Activated CD8-positive, alpha-beta T cell treated with anti-CD3 and anti-CD28 coated beads, Interleukin-2, amount 10 ng/mL, durations not matched to agents 7 days and 5 days (primary cell): ENCODE data around the gene HOXC10. TPM values are rescaled to one million over a fixed set of nuclear protein-coding genes. Genes with fewer than 3 reads are reported as not detected.
A peak's percentile ranks its signal among the peaks of the same experiment; 100 is the strongest.

Experiments used
- ATAC-seq: fragments of 150-1000 bp; cut with Tn5 transposase; one replicate; pipeline ENCODE4 v1.10.0; 2021; ENCODE audit warnings: moderate library complexity
- CTCF ChIA-PET: fragments of 350-600 bp; sonication (Branson Sonifier 250); formaldehyde crosslinking; loops from one replicate; lab custom pipeline; 2021; ENCODE audit warnings: antibody characterized with exemption; lab: Charles Lee
- POLR2A ChIA-PET: fragments of 350-600 bp; sonication (Branson Sonifier 250); formaldehyde crosslinking; loops from one replicate; lab custom pipeline; 2021; ENCODE audit warnings: antibody characterized with exemption; lab: Charles Lee
- DNase-seq: peaks from one replicate; pipeline ENCODE4 v3.0.0-alpha.2; 2020
- H3K27ac Mint-ChIP-seq: one replicate; pipeline ENCODE4 v1.8.0; 2021; ENCODE audit warnings: mild to moderate bottlenecking, mixed read lengths
- H3K27me3 Mint-ChIP-seq: one replicate; pipeline ENCODE4 v1.8.0; 2021; ENCODE audit warnings: low read depth, mixed read lengths
- H3K36me3 Mint-ChIP-seq: one replicate; pipeline ENCODE4 v1.8.0; 2021; ENCODE audit warnings: low read depth, mixed read lengths
- H3K4me1 Mint-ChIP-seq: one replicate; pipeline ENCODE4 v1.8.0; 2021; ENCODE audit warnings: low read depth, mixed read lengths
- H3K4me3 Mint-ChIP-seq: one replicate; pipeline ENCODE4 v1.8.0; 2021; ENCODE audit warnings: mild to moderate bottlenecking, mixed read lengths
- H3K9me3 Mint-ChIP-seq: one replicate; pipeline ENCODE4 v1.8.0; 2022; ENCODE audit warnings: mixed read lengths; ENCODE audit not compliant: insufficient read depth
- total RNA-seq, 2 experiments: library from RNA; stranded (reverse); gene quantifications; one replicate each; pipeline ENCODE4 v1.2.3, GENCODE V29; 2021

Gene HOXC10
- total RNA-seq, 2 experiments from 2014 or later, result not detected

- Mint-ChIP-seq H3K4me3 (no peak overlapping the region), H3K27me3 (peaks cover 82% of the 10 kb centered on the region), H3K9me3 (no peaks in the 10 kb centered on the region), H3K4me1 (no peaks in the 10 kb centered on the region), H3K36me3 (peaks cover 5% of the 10 kb centered on the region), H3K27ac (no peak overlapping the region)
- ChIA-PET POLR2A (no interaction called here), CTCF (interaction anchor here (1.0 to 1.2 kb wide), 2 partner anchors 42 to 196 kb away, joined by 3 read pairs; partner anchors contain the start of gene HOXC10)
- no peak for ATAC-seq
- DNase-seq, result no peak
These were observed 42.4 kb upstream of the HOXC10 start for GRCh38 chr12:53942467-53942997.

DNA sequence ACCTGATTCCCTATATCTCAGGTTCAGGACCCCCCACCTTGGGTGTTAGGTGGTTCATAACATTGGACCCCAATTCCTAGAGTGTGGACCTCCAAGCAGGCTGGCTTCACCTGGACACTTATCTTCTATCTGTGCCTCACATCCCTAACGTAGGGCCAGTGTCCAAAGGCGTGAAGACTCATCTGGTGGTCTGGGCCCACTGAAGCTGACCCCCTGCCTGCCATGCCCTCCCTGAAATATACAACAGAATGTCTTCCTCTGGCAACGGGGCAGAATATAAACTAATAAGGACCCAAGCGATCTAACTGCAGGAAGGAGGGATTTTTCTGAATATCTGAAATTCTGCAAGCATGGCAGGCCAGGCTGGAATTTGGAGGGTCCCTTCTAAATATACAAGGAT lies 40.7 kb upstream of the HOXC10 start:
- Mint-ChIP-seq H3K4me3 (no peak overlapping the region), H3K27me3 (peaks cover 83% of the 10 kb centered on the region), H3K9me3 (no peaks in the 10 kb centered on the region), H3K36me3 (peaks cover 4% of the 10 kb centered on the region), H3K27ac (no peak overlapping the region), H3K4me1 (no peaks in the 10 kb centered on the region)
- no peak for ATAC-seq
- ChIA-PET CTCF (no interaction called here), POLR2A (no interaction called here)
- DNase-seq, result no peak

GRCh38 chr12:53944907-53945847 lies 39.8 kb upstream of the HOXC10 start:
- Mint-ChIP-seq H3K4me1 (no peaks in the 10 kb centered on the region), H3K36me3 (peaks cover 2% of the 10 kb centered on the region), H3K4me3 (no peak overlapping the region), H3K27ac (no peak overlapping the region), H3K9me3 (no peaks in the 10 kb centered on the region), H3K27me3 (peaks cover 83% of the 10 kb centered on the region)
- no peak for DNase-seq
- POLR2A ChIA-PET, result no interaction called here
- no peak for ATAC-seq
- CTCF ChIA-PET, result interaction anchor here (1.4 kb wide), 2 partner anchors 13 to 40 kb away, joined by 3 read pairs; partner anchors contain the start of gene HOXC10

GRCh38 chr12:53947743-53948142 lies 37.2 kb upstream of the HOXC10 start:
- DNase-seq (no peak), ATAC-seq (no peak)
- Mint-ChIP-seq H3K27me3 (peaks cover 93% of the 10 kb centered on the region), H3K36me3 (peaks cover 2% of the 10 kb centered on the region), H3K4me1 (no peaks in the 10 kb centered on the region), H3K27ac (no peak overlapping the region), H3K4me3 (no peak overlapping the region), H3K9me3 (no peaks in the 10 kb centered on the region)
- ChIA-PET CTCF (no interaction called here), POLR2A (no interaction called here)

- peaks cover 94% of the 10 kb centered on the region for H3K27me3 Mint-ChIP-seq
These were observed 36.0 kb upstream of the HOXC10 start for GRCh38 chr12:53948650-53949593.

DNA sequence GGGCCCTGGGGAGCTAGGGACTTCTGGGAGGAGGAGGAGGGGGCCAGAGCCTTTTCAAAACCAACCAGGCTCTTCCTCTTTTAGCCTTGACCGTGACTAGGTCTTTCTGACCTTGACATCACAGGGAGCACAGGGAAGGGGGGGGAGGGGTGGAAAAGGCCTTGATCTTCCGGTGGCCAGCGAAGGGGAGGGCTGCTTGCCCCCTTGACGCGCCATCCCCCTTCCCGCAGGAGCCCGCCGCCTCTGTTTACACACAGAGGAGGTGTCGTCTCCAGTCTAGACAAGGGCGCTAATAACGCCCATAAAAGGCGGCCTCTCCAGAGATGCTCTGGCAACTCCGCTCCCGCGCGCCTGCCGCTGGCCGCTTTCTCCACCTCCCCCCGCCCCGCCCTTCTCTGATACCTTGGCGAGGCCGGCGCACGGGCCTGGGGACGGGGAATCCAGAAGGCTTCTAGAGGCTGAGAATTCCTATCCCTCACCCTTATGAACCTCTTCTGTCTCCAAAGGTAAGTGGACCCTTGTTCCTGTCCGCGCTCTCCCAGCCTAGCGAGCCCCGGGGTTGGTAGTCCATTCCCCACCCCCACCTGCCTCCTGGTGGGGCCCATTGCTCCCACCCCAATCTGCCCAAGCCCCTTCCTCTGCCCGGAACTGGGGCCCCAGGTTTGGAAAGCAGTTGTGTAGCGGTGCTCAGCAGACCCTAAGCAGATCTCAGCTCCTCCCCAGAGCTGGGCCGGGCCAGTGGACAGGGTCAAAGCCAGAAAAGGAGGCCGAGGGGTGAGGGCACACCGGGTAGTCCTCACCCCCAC lies 35.1 kb upstream of the HOXC10 start:
- H3K36me3 Mint-ChIP-seq, result peaks cover 7% of the 10 kb centered on the region
- POLR2A ChIA-PET, result no interaction called here
- no peak overlapping the region for H3K27ac Mint-ChIP-seq
- no peaks in the 10 kb centered on the region for H3K9me3 Mint-ChIP-seq
- DNase-seq (no peak), ATAC-seq (no peak)
- CTCF ChIA-PET, result no interaction called here
- no peaks in the 10 kb centered on the region for H3K4me1 Mint-ChIP-seq
- no peak overlapping the region for H3K4me3 Mint-ChIP-seq
- H3K27me3 Mint-ChIP-seq, result peaks cover 94% of the 10 kb centered on the region

More at GRCh38 chr12:53948650-53949593, 36.0 kb upstream of the HOXC10 start:
- ChIA-PET POLR2A (no interaction called here), CTCF (no interaction called here)
- Mint-ChIP-seq H3K9me3 (no peaks in the 10 kb centered on the region), H3K4me1 (no peaks in the 10 kb centered on the region), H3K36me3 (peaks cover 5% of the 10 kb centered on the region), H3K4me3 (no peak overlapping the region), H3K27ac (no peak overlapping the region)
- ATAC-seq, result no peak
- DNase-seq, result no peak

- DNase-seq (no peak), ATAC-seq (no peak)
- Mint-ChIP-seq H3K4me1 (no peaks in the 10 kb centered on the region), H3K27ac (no peak overlapping the region), H3K9me3 (no peaks in the 10 kb centered on the region), H3K27me3 (peaks cover 91% of the 10 kb centered on the region), H3K4me3 (no peak overlapping the region), H3K36me3 (peaks cover 5% of the 10 kb centered on the region)
- CTCF ChIA-PET, result no interaction called here
- POLR2A ChIA-PET, result no interaction called here
These were observed 34.5 kb upstream of the HOXC10 start for GRCh38 chr12:53950437-53950773.

GRCh38 chr12:53950789-53951576 lies 34.0 kb upstream of the HOXC10 start:
- no peak for ATAC-seq
- POLR2A ChIA-PET, result no interaction called here
- Mint-ChIP-seq H3K27me3 (peaks cover 91% of the 10 kb centered on the region), H3K27ac (peak overlapping the region; percentile 35), H3K4me1 (peaks cover 3% of the 10 kb centered on the region), H3K4me3 (peak overlapping the region; percentile 30), H3K36me3 (peaks cover 7% of the 10 kb centered on the region), H3K9me3 (no peaks in the 10 kb centered on the region)
- CTCF ChIA-PET, result interaction anchor here (0.7 to 1.3 kb wide), 2 partner anchors 21 to 81 kb away, joined by 3 to 5 read pairs; partner anchors contain the start of gene HOXC5
- DNase-seq, result no peak

DNA sequence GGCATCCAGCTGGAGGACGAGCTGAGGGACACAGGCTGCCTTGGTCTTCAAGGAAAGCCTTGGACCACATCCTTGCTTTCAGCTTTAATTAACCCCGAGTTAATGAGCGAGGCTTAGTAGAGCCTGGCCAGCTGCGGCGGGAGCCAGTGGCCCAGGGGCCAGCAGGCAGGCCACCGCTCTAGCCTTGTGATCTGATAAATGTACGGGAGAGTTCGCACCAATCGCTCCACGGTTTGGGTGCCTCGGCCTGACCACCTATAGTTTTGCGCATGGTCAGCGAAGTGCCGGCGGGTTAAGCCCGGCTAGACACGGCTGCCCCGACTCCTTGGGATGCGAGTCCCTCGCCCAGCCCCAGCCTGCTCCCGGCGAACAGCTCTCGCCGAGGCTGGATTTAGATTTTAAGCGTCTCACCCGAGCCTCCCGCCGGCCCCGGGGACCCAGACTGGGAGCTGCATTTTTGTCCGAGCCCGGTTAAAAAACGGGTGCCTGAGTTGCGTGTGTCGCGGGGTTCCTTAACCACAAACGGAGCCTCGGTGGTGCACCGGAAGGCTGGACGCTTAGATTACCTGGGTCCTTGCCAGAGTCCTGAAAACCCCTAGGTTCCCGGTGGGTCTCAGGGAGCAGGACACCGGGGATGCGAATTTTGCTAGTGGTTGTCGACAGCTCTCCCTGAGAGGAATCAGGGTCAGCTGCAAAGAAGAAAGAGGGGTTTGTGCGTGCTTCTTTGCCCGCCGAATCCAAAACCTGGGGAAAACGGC lies 33.2 kb upstream of the HOXC10 start:
- H3K36me3 Mint-ChIP-seq, result peaks cover 9% of the 10 kb centered on the region
- POLR2A ChIA-PET, result interaction anchor here (1.0 kb wide), 1 partner anchor 20 kb away, joined by 5 read pairs; no protein-coding TSS in a partner anchor
- DNase-seq, result no peak
- ATAC-seq, result no peak
- H3K9me3 Mint-ChIP-seq, result no peaks in the 10 kb centered on the region
- peak overlapping the region; percentile 31 for H3K4me3 Mint-ChIP-seq
- H3K27ac Mint-ChIP-seq, result peak overlapping the region; percentile 35
- H3K27me3 Mint-ChIP-seq, result peaks cover 91% of the 10 kb centered on the region
- CTCF ChIA-PET, result interaction anchor here (1.3 kb wide), 1 partner anchor 80 kb away, joined by 5 read pairs; the partner anchor contains the start of gene HOXC5
- peaks cover 9% of the 10 kb centered on the region for H3K4me1 Mint-ChIP-seq

DNA sequence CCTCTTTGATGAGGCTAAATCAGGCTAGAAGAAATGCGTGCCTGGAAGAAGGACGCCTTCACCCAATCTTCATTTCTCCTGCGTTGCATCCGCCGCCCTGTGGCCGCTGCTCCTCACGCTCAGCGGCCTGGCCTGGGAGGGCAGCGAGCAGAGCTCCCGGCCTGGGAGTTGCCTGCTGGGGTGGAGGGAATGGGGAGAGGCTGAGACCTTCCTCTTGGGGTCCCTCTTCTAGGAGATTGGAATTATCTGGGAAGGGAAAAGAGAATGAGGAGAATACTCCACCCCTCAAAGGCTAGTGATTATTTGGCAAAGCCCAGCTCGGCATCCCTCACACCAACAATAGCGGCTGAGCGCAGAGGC lies 32.6 kb upstream of the HOXC10 start:
- Mint-ChIP-seq H3K27ac (peak overlapping the region; percentile 20), H3K4me3 (peak overlapping the region; percentile 31), H3K9me3 (no peaks in the 10 kb centered on the region), H3K36me3 (peaks cover 9% of the 10 kb centered on the region), H3K4me1 (peaks cover 14% of the 10 kb centered on the region), H3K27me3 (peaks cover 92% of the 10 kb centered on the region)
- DNase-seq (no peak), ATAC-seq (no peak)
- ChIA-PET CTCF (interaction anchor here (1.3 kb wide), 1 partner anchor 80 kb away, joined by 5 read pairs; the partner anchor contains the start of gene HOXC5), POLR2A (interaction anchor here (1.0 kb wide), 1 partner anchor 20 kb away, joined by 5 read pairs; no protein-coding TSS in a partner anchor)
